GM12878 (cell line): ENCODE results near the gene RPS6KA2. TPM values are rescaled to one million over a fixed set of nuclear protein-coding genes. Genes with fewer than 3 reads are reported as not detected.

ENCODE experiments used
- ATF7 ChIP-seq: fragments of 450-650 bp; IDR thresholded peaks from 2 replicates; pipeline ENCODE4 v1.6.1; 2016; ENCODE audit warnings: low read depth, mild to moderate bottlenecking
- GATAD2B ChIP-seq: fragments of 450-650 bp; conservative IDR thresholded peaks from 2 replicates; pipeline ENCODE4 v1.6.1; 2017; ENCODE audit warnings: low read depth, mild to moderate bottlenecking, moderate library complexity
- IKZF2 ChIP-seq, 2 experiments: fragments of 450-650 bp; IDR thresholded peaks; 2 replicates each; pipeline ENCODE4 v1.6.1; 2017; ENCODE audit warnings: mild to moderate bottlenecking in 2 of 2, moderate library complexity in 2 of 2
- IRF5 ChIP-seq: fragments of 450-650 bp; IDR thresholded peaks from 2 replicates; pipeline ENCODE4 v1.6.1; 2017; ENCODE audit warnings: borderline replicate concordance
- JUND ChIP-seq: IDR thresholded peaks from 2 replicates; pipeline ENCODE4 v1.6.1; 2012; ENCODE audit warnings: low read depth, mild to moderate bottlenecking, low read length, improper control_type of control experiment, moderate library complexity
- KDM1A ChIP-seq: fragments of 200-600 bp; sonication (generic); IDR thresholded peaks from 2 replicates; pipeline ENCODE4 v1.6.1; 2016; ENCODE audit warnings: borderline replicate concordance
- NRF1 ChIP-seq: conservative IDR thresholded peaks from 2 replicates; pipeline ENCODE4 v1.6.1; 2011; ENCODE audit warnings: mild to moderate bottlenecking, low read depth, low read length, improper control_type of control experiment
- RBBP5 ChIP-seq: fragments of 200-600 bp; sonication (generic); conservative IDR thresholded peaks from 2 replicates; pipeline ENCODE4 v1.6.1; 2016
- ZBTB4 ChIP-seq: fragments of 450-650 bp; formaldehyde crosslinking; IDR thresholded peaks from 2 replicates; pipeline ENCODE4 v1.4.0; 2022; ENCODE audit warnings: mild to moderate bottlenecking, moderate library complexity
- ZNF24 ChIP-seq: fragments of 450-650 bp; IDR thresholded peaks from 2 replicates; pipeline ENCODE4 v1.6.1; 2017; ENCODE audit warnings: antibody characterized with exemption, mild to moderate bottlenecking
- polyA plus RNA-seq, 11 experiments: library from polyadenylated mRNA; depleted of rRNA in 4 of 11; unstranded in 6 of 11; stranded (reverse) in 5 of 11; fragments of >200 nt; fragmentation: Nextera tagmentation in 4 of 11; fragmentation: Illumina TruSeq in 1 of 11; extraction: Ambion mirVana in 4 of 11; extraction: Trizol in 1 of 11; gene quantifications; 1 replicate in 1 of 11; 2 replicates in 10 of 11; pipeline versions ENCODE4 v1.2.1 to v1.2.3, GENCODE V29; 2011 to 2016; ENCODE audit warnings: inconsistent platforms in 2 of 11, missing spikeins in 2 of 11, low read depth in 1 of 11
- total RNA-seq, 4 experiments: library from RNA; depleted of rRNA in 3 of 4; stranded (reverse); fragments of >200 nt in 3 of 4; fragmentation: Illumina TruSeq in 1 of 4; extraction: Trizol in 1 of 4; gene quantifications; 2 replicates each; pipeline versions ENCODE4 v1.2.1 to v1.2.3, GENCODE V29; 2013 to 2021

RPS6KA2 gene
- total and polyA plus RNA-seq, 10 of the 15 experiments (the other 5 are each of a cell fraction or from before 2014, with no cell fraction given), result 0.02 to 1.0 (median 0.22) TPM; not detected in 1

GRCh38 chr6:166533205-166533824, 93.7 kb downstream of the RPS6KA2 start (continued):
- TF ChIP-seq RBBP5, result no peak
- TF ChIP-seq IKZF2 (IDR thresholded peaks at IDR 0.05), result no peak
- no peak for TF ChIP-seq KDM1A
- no peak for TF ChIP-seq GATAD2B
- TF ChIP-seq JUND, result no peak
- no peak for TF ChIP-seq ATF7
- TF ChIP-seq NRF1, result no peak
- no peak for TF ChIP-seq ZBTB4
- TF ChIP-seq IRF5, result no peak
- TF ChIP-seq ZNF24, result no peak
